Activated CD4-positive, alpha-beta T cell treated with anti-CD3 and anti-CD28 coated beads, Interleukin-2, Interleukin-4, amounts not matched to agents 100 ng/mL and 50 ng/mL, durations not matched to agents 16 hours and 8 hours (primary cell): ENCODE data around the gene NRXN3.
A peak's percentile ranks its signal among the peaks of the same experiment; 100 is the strongest.

ENCODE experiments used
- DNase-seq: peaks from one replicate; pipeline ENCODE4 v3.0.0-alpha.2; 2020; ENCODE audit warnings: low spot score

Gene NRXN3

GRCh38 chr14:78637489-78637888 is 467.3 kb downstream of the NRXN3 start:
- no peak for DNase-seq

GRCh38 chr14:78637908-78638475 is 467.8 kb downstream of the NRXN3 start:
- no peak for DNase-seq

- no peak for DNase-seq
These were observed 468.8 kb downstream of the NRXN3 start for GRCh38 chr14:78638926-78639325.

GRCh38 chr14:78644824-78645559 is 474.8 kb downstream of the NRXN3 start:
- DNase-seq, result no peak

GRCh38 chr14:78652727-78653126 is 482.6 kb downstream of the NRXN3 start:
- DNase-seq, result no peak

- no peak for DNase-seq
These were observed 483.0 kb downstream of the NRXN3 start for GRCh38 chr14:78653173-78653572.

GRCh38 chr14:78657451-78657850 is 487.3 kb downstream of the NRXN3 start:
- no peak for DNase-seq

GRCh38 chr14:78664841-78665240 is 494.7 kb downstream of the NRXN3 start:
- no peak for DNase-seq

- DNase-seq, result no peak
These were observed 496.3 kb downstream of the NRXN3 start for GRCh38 chr14:78666336-78667056.

- no peak for DNase-seq
These were observed 497.0 kb downstream of the NRXN3 start for GRCh38 chr14:78667141-78667540.

GRCh38 chr14:78673845-78674244 is 503.7 kb downstream of the NRXN3 start:
- no peak for DNase-seq

- DNase-seq, result no peak
These were observed 504.6 kb downstream of the NRXN3 start for GRCh38 chr14:78674820-78675219.

- DNase-seq, result no peak
These were observed 513.0 kb downstream of the NRXN3 start for GRCh38 chr14:78683206-78683605.

- no peak for DNase-seq
These were observed 513.8 kb downstream of the NRXN3 start for GRCh38 chr14:78683981-78684380.

GRCh38 chr14:78688503-78688902 is 518.3 kb downstream of the NRXN3 start:
- DNase-seq, result no peak

GRCh38 chr14:78690836-78691235 is 520.7 kb downstream of the NRXN3 start:
- peak; percentile 4 for DNase-seq

- DNase-seq, result peak; percentile 23
These were observed 527.2 kb downstream of the NRXN3 start for GRCh38 chr14:78697341-78697740.

GRCh38 chr14:78698991-78699390 is 528.8 kb downstream of the NRXN3 start:
- DNase-seq, result no peak

GRCh38 chr14:78700236-78700635 is 530.1 kb downstream of the NRXN3 start:
- no peak for DNase-seq

GRCh38 chr14:78701246-78701645 is 531.1 kb downstream of the NRXN3 start:
- no peak for DNase-seq

- DNase-seq, result no peak
These were observed 534.8 kb downstream of the NRXN3 start for GRCh38 chr14:78704965-78705364.

GRCh38 chr14:78705989-78706388 is 535.8 kb downstream of the NRXN3 start:
- DNase-seq, result no peak
